HepG2 (cell line): ENCODE results near the gene SRP68. TPM values are rescaled to one million over a fixed set of nuclear protein-coding genes. Genes with fewer than 3 reads are reported as not detected.

ENCODE experiments used
- AGO1 ChIP-seq: fragments of 200-400 bp; formaldehyde crosslinking; IDR thresholded peaks from 2 replicates; pipeline ENCODE4 v1.6.1; 2017; ENCODE audit warnings: mild to moderate bottlenecking, low read depth, low read length, moderate library complexity; ENCODE audit not compliant: poor library complexity, severe bottlenecking
- CHD4 ChIP-seq: fragments of 200-600 bp; sonication (generic); IDR thresholded peaks from 2 replicates; pipeline ENCODE4 v1.7.0; 2017; ENCODE audit warnings: mild to moderate bottlenecking, low read length, borderline replicate concordance
- DMTF1 ChIP-seq: sonication (generic); formaldehyde crosslinking; IDR thresholded peaks from 2 replicates; pipeline ENCODE4 v1.4.0; 2020; ENCODE audit warnings: mild to moderate bottlenecking, missing genetic modification reagents
- ESRRA ChIP-seq: sonication (generic); formaldehyde crosslinking; IDR thresholded peaks from 2 replicates; pipeline ENCODE4 v1.5.1; 2020; ENCODE audit warnings: mild to moderate bottlenecking, low read depth, missing genetic modification reagents
- HNF4G ChIP-seq, 2 experiments: sonication (generic) in 1 of 2; formaldehyde crosslinking in 1 of 2; IDR thresholded peaks; 2 replicates each; pipeline versions ENCODE4 v1.4.0 to v1.6.1; 2011 to 2020; ENCODE audit warnings: borderline replicate concordance in 2 of 2, low read depth in 2 of 2, mild to moderate bottlenecking in 2 of 2, low read length in 1 of 2, missing genetic modification reagents in 1 of 2, moderate library complexity in 1 of 2
- HOXA9 ChIP-seq: sonication (generic); formaldehyde crosslinking; IDR thresholded peaks from 2 replicates; pipeline ENCODE4 v1.8.1; 2022; ENCODE audit warnings: missing genetic modification reagents, mild to moderate bottlenecking, moderate library complexity, borderline replicate concordance
- LCORL ChIP-seq, 2 experiments: fragments of 450-650 bp in 1 of 2; sonication (generic) in 1 of 2; formaldehyde crosslinking in 1 of 2; IDR thresholded peaks; 2 replicates each; pipeline versions ENCODE4 v1.5.0 to v1.6.1; 2017 to 2020; ENCODE audit warnings: antibody characterized with exemption in 1 of 2, missing genetic modification reagents in 1 of 2
- MXI1 ChIP-seq: IDR thresholded peaks from 3 replicates; pipeline ENCODE4 v1.6.1; 2012; ENCODE audit warnings: low read depth, low read length, inconsistent platforms, borderline replicate concordance
- PBX3 ChIP-seq: sonication (generic); formaldehyde crosslinking; IDR thresholded peaks from 2 replicates; pipeline ENCODE4 v1.8.1; 2023; ENCODE audit warnings: missing genetic modification reagents, inconsistent platforms, borderline replicate concordance
- TAF1 ChIP-seq: sonication (generic); formaldehyde crosslinking; IDR thresholded peaks from 2 replicates; pipeline ENCODE4 v1.4.0; 2020; ENCODE audit warnings: missing genetic modification reagents
- TBX2 ChIP-seq: sonication (generic); formaldehyde crosslinking; IDR thresholded peaks from 2 replicates; pipeline ENCODE4 v1.5.0; 2020; ENCODE audit warnings: missing genetic modification reagents, mild to moderate bottlenecking, borderline replicate concordance
- ZBTB4 ChIP-seq: sonication (generic); formaldehyde crosslinking; IDR thresholded peaks from 2 replicates; pipeline ENCODE4 v1.4.0; 2020; ENCODE audit warnings: missing genetic modification reagents, mild to moderate bottlenecking, borderline replicate concordance
- ZC3H4 ChIP-seq: sonication (generic); formaldehyde crosslinking; IDR thresholded peaks from 2 replicates; pipeline ENCODE4 v1.4.0; 2020; ENCODE audit warnings: missing genetic modification reagents, borderline replicate concordance
- ZNF235 ChIP-seq: sonication (generic); formaldehyde crosslinking; IDR thresholded peaks from 2 replicates; pipeline ENCODE4 v1.8.1; 2023; ENCODE audit warnings: mild to moderate bottlenecking, missing genetic modification reagents, borderline replicate concordance
- ZNF329 ChIP-seq: sonication (generic); formaldehyde crosslinking; IDR thresholded peaks from 2 replicates; pipeline ENCODE4 v1.9.0; 2021; ENCODE audit warnings: low read depth, mild to moderate bottlenecking, missing genetic modification reagents
- ZSCAN30 ChIP-seq: sonication (generic); formaldehyde crosslinking; IDR thresholded peaks from 2 replicates; pipeline ENCODE4 v1.5.0; 2020; ENCODE audit warnings: mild to moderate bottlenecking, missing genetic modification reagents
- polyA plus RNA-seq, 8 experiments: library from polyadenylated mRNA; depleted of rRNA in 3 of 8; stranded (reverse) in 7 of 8; unstranded in 1 of 8; fragments of >200 nt; fragmentation: Illumina TruSeq in 4 of 8; extraction: Trizol in 4 of 8; gene quantifications; 2 replicates each; pipeline versions ENCODE4 v1.2.1 to v1.2.3, GENCODE V29; 2011 to 2016; ENCODE audit warnings: low read depth in 4 of 8, missing spikeins in 1 of 8, mixed read lengths in 1 of 8; ENCODE audit not compliant: insufficient read depth in 1 of 8
- total RNA-seq, 5 experiments: library from RNA; depleted of rRNA; stranded (reverse); fragments of >200 nt; fragmentation: Illumina TruSeq; extraction: Trizol; gene quantifications; 2 replicates each; pipeline ENCODE4 v1.2.3, GENCODE V29; 2016; ENCODE audit warnings: low read depth in 1 of 5
- TF ChIP-seq, protein P1 (sequence below): IDR thresholded peaks from 2 replicates; pipeline ENCODE4 v1.6.1; 2016; ENCODE audit warnings: missing genetic modification reagents, missing compliant biosample characterization
- TF ChIP-seq, protein P2 (sequence below): IDR thresholded peaks from 2 replicates; pipeline ENCODE4 v1.6.1; 2016; ENCODE audit warnings: low read depth, control low read depth

Gene SRP68
- total and polyA plus RNA-seq, 2 of the 13 experiments (the other 11 are each of a cell fraction or from before 2014, with no cell fraction given) = 39.8 to 74.3 TPM

DNA sequence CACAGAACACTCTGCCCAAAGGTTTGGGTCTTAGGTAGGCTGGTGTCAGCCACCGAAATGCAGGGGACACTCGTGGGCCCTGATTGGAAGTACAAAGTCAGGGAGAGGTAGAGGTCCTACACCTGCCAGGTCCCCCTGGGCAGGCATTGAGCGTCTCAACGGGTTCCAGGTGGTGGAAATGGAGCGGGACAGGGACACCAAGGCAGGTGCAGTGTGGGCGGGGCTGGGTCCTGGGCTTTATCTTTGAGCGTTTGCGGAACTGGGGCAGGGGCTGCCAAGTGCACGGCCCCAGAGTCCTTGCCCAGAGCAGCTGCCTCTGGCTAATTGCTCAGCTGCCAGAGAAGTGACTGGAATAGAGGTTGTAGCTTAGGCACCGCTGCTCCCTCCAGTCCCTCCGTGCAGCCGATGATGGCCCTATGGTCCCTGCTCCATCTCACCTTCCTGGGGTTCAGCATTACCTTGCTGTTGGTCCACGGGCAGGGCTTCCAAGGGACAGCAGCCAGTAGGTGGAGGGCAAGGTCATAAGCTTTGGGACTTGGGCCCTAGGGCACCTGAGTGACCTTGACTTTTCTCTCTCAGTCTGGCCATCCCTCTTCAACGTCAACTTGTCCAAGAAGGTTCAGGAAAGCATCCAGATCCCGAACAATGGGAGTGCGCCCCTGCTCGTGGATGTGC, 6.7 kb upstream of the SRP68 start, which contains the start of gene ZACN (continued):
- no peak for TF ChIP-seq HOXA9 (CRISPR knock-in tag)
- TF ChIP-seq ZSCAN30 (CRISPR knock-in tag) = no peak
- no peak for TF ChIP-seq TAF1 (CRISPR knock-in tag)
- no peak for TF ChIP-seq HNF4G (IDR thresholded peaks at IDR 0.05; ENCODE audit: borderline replicate concordance, low read depth, low read length)
- TF ChIP-seq HNF4G (CRISPR knock-in tag; IDR thresholded peaks at IDR 0.05; ENCODE audit: borderline replicate concordance, low read depth) = no peak
- no peak for TF ChIP-seq ZBTB4
- TF ChIP-seq LCORL (IDR thresholded peaks at IDR 0.05) = no peak
- peak; percentile 43; the same call in 1 of the 2 replicates for TF ChIP-seq LCORL (CRISPR knock-in tag; IDR thresholded peaks at IDR 0.05)
- TF ChIP-seq, protein P1, sequence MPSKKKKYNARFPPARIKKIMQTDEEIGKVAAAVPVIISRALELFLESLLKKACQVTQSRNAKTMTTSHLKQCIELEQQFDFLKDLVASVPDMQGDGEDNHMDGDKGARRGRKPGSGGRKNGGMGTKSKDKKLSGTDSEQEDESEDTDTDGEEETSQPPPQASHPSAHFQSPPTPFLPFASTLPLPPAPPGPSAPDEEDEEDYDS (CRISPR knock-in tag) = no peak
- peak; percentile 93 for TF ChIP-seq AGO1
- no peak for TF ChIP-seq ZNF329 (CRISPR knock-in tag)
- TF ChIP-seq MXI1 = no peak
- no peak for TF ChIP-seq ZNF235 (CRISPR knock-in tag)
- peak; percentile 60; the same call in 1 of the 2 replicates for TF ChIP-seq ESRRA (CRISPR knock-in tag)
- TF ChIP-seq PBX3 (CRISPR knock-in tag) = no peak
- no peak for TF ChIP-seq TBX2 (CRISPR knock-in tag)
- TF ChIP-seq ZC3H4 (CRISPR knock-in tag) = no peak
- TF ChIP-seq DMTF1 (CRISPR knock-in tag) = no peak
- TF ChIP-seq CHD4 = no peak
- TF ChIP-seq, protein P2, sequence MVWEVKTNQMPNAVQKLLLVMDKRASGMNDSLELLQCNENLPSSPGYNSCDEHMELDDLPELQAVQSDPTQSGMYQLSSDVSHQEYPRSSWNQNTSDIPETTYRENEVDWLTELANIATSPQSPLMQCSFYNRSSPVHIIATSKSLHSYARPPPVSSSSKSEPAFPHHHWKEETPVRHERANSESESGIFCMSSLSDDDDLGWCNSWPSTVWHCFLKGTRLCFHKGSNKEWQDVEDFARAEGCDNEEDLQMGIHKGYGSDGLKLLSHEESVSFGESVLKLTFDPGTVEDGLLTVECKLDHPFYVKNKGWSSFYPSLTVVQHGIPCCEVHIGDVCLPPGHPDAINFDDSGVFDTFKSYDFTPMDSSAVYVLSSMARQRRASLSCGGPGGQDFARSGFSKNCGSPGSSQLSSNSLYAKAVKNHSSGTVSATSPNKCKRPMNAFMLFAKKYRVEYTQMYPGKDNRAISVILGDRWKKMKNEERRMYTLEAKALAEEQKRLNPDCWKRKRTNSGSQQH (CRISPR knock-in tag) = no peak
